Endodermal cell (in vitro differentiated cells): ENCODE measurements around the gene TMIGD3. TPM values are rescaled to one million over a fixed set of nuclear protein-coding genes. Genes with fewer than 3 reads are reported as not detected.

ENCODE experiments used
- DNase-seq: peaks from one replicate; pipeline ENCODE4 v3.0.0-alpha.2; 2017
- H3K27ac ChIP-seq: 2 replicates; pipeline ENCODE4 v1.5.1; 2013; ENCODE audit warnings: mild to moderate bottlenecking, low read depth, low read length, moderate library complexity
- H3K27me3 ChIP-seq: 2 replicates; pipeline ENCODE4 v1.6.1; 2013; ENCODE audit warnings: mild to moderate bottlenecking, low read length, moderate library complexity; ENCODE audit not compliant: insufficient read depth, control insufficient read depth, poor library complexity, severe bottlenecking
- H3K36me3 ChIP-seq: 2 replicates; pipeline ENCODE4 v1.7.0; 2013; ENCODE audit warnings: mild to moderate bottlenecking, low read length, moderate library complexity; ENCODE audit not compliant: control insufficient read depth, insufficient read depth
- H3K4me1 ChIP-seq: one replicate; pipeline ENCODE4 v1.7.0; 2013; ENCODE audit warnings: low read length; ENCODE audit not compliant: control insufficient read depth, insufficient read depth
- H3K4me3 ChIP-seq: 2 replicates; pipeline ENCODE4 v1.5.1; 2013; ENCODE audit warnings: mild to moderate bottlenecking, low read length, moderate library complexity
- H3K9ac ChIP-seq: 2 replicates; pipeline ENCODE4 v1.6.1; 2013; ENCODE audit warnings: mild to moderate bottlenecking, low read length, moderate library complexity; ENCODE audit not compliant: poor library complexity, severe bottlenecking; ENCODE audit errors: extremely low read depth
- H3K9me3 ChIP-seq: 2 replicates; pipeline ENCODE4 v1.6.1; 2013; ENCODE audit warnings: mild to moderate bottlenecking, low read length, moderate library complexity; ENCODE audit not compliant: control insufficient read depth
- H3K27ac Mint-ChIP-seq: 2 replicates; pipeline ENCODE4 v1.8.0; 2020; ENCODE audit warnings: mixed read lengths
- H3K27me3 Mint-ChIP-seq: 2 replicates; pipeline ENCODE4 v1.8.0; 2021; ENCODE audit warnings: mild to moderate bottlenecking, mixed read lengths; ENCODE audit not compliant: insufficient read depth
- H3K36me3 Mint-ChIP-seq: 2 replicates; pipeline ENCODE4 v1.8.0; 2020; ENCODE audit warnings: low read depth, mixed read lengths
- H3K4me1 Mint-ChIP-seq: 2 replicates; pipeline ENCODE4 v1.8.0; 2020; ENCODE audit warnings: mixed read lengths
- H3K4me3 Mint-ChIP-seq: 2 replicates; pipeline ENCODE4 v1.8.0; 2020; ENCODE audit warnings: mild to moderate bottlenecking, moderate library complexity, mixed read lengths
- H3K9me3 Mint-ChIP-seq: 2 replicates; pipeline ENCODE4 v1.8.0; 2020; ENCODE audit warnings: mild to moderate bottlenecking, mixed read lengths
- CTCF ChIP-seq: fragments of 200-600 bp; sonication (generic); conservative IDR thresholded peaks from 2 replicates; pipeline ENCODE4 v1.5.0; 2021; ENCODE audit warnings: antibody characterized with exemption, mild to moderate bottlenecking
- WGBS, 2 experiments: methylation state at CpG; one replicate each; pipeline versions ENCODE4 v1.1.5 to v1.1.7; 2013; ENCODE audit warnings: missing lambda C conversion rate in 2 of 2, mixed read lengths in 1 of 2; ENCODE audit not compliant: insufficient coverage in 1 of 2, insufficient read length in 1 of 2; 5-methylcytosine and 5-hydroxymethylcytosine counted together
- total RNA-seq, 2 donors: library from RNA; stranded (reverse); fragmentation: NEBNext Ultra II Directional in 1 of 2; extraction: Animal tissue kit (Norgen Biotek cat#: 25700) in 1 of 2; gene quantifications; 2 replicates in 1 of 2; 3 replicates in 1 of 2; pipeline ENCODE4 v1.2.1, GENCODE V29; 2021

TMIGD3 gene
- total RNA-seq, 2 donors from 2014 or later, result not detected

- Mint-ChIP-seq H3K36me3 (no peaks in the 10 kb centered on the region), H3K27ac (no peak overlapping the region), H3K4me1 (peaks cover 8% of the 10 kb centered on the region), H3K4me3 (peak overlapping the region; percentile 36), H3K9me3 (no peaks in the 10 kb centered on the region), H3K27me3 (peaks cover 29% of the 10 kb centered on the region)
- Histone ChIP-seq H3K9me3 (no peaks in the 10 kb centered on the region), H3K4me1 (peaks cover 3% of the 10 kb centered on the region), H3K9ac (no peak overlapping the region), H3K4me3 (no peak overlapping the region), H3K36me3 (no peaks in the 10 kb centered on the region), H3K27me3 (peaks cover 7% of the 10 kb centered on the region), H3K27ac (no peak overlapping the region)
- peak; percentile 68 for TF ChIP-seq CTCF
- 86 to 88% methylated on average over 7 to 13 of the region's 13 CpGs for WGBS, 2 experiments
- peak; percentile 79 for DNase-seq
These were observed 12.6 kb upstream of the TMIGD3 start for GRCh38 chr1:111516005-111516535.

- no peak overlapping the region for H3K27ac Mint-ChIP-seq
- H3K27me3 Mint-ChIP-seq, result peaks cover 29% of the 10 kb centered on the region
- 95 to 100% methylated on average over 21 to 40 of the region's 40 CpGs for WGBS, 2 experiments
These were observed 12.0 kb upstream of the TMIGD3 start for GRCh38 chr1:111515291-111516004.

GRCh38 chr1:111513410-111514020 is 10.1 kb upstream of the TMIGD3 start:
- H3K4me3 ChIP-seq, result no peak overlapping the region
- peaks cover 27% of the 10 kb centered on the region for H3K27me3 Mint-ChIP-seq

More at GRCh38 chr1:111515291-111516004, 12.0 kb upstream of the TMIGD3 start:
- H3K9me3 Mint-ChIP-seq, result no peaks in the 10 kb centered on the region
- Histone ChIP-seq H3K9ac (no peak overlapping the region), H3K27me3 (peaks cover 7% of the 10 kb centered on the region), H3K4me1 (peaks cover 3% of the 10 kb centered on the region), H3K27ac (no peak overlapping the region), H3K36me3 (no peaks in the 10 kb centered on the region), H3K9me3 (no peaks in the 10 kb centered on the region), H3K4me3 (no peak overlapping the region)
- no peaks in the 10 kb centered on the region for H3K36me3 Mint-ChIP-seq
- peak overlapping the region; percentile 36 for H3K4me3 Mint-ChIP-seq
- peaks cover 8% of the 10 kb centered on the region for H3K4me1 Mint-ChIP-seq
- TF ChIP-seq CTCF, result no peak
- DNase-seq, result no peak

More at GRCh38 chr1:111513410-111514020, 10.1 kb upstream of the TMIGD3 start:
- peaks cover 10% of the 10 kb centered on the region for H3K4me1 Mint-ChIP-seq
- no peak for DNase-seq
- no peaks in the 10 kb centered on the region for H3K36me3 Mint-ChIP-seq
- no peaks in the 10 kb centered on the region for H3K36me3 ChIP-seq
- H3K4me3 Mint-ChIP-seq, result no peak overlapping the region
- no peaks in the 10 kb centered on the region for H3K9me3 Mint-ChIP-seq
- H3K9ac ChIP-seq, result no peak overlapping the region
- no peak overlapping the region for H3K27ac ChIP-seq
- peaks cover 7% of the 10 kb centered on the region for H3K27me3 ChIP-seq
- 80 to 91% methylated on average over 5 to 8 of the region's 8 CpGs for WGBS, 2 experiments
- H3K9me3 ChIP-seq, result no peaks in the 10 kb centered on the region
- TF ChIP-seq CTCF, result no peak
- H3K4me1 ChIP-seq, result peaks cover 4% of the 10 kb centered on the region
- H3K27ac Mint-ChIP-seq, result no peak overlapping the region
